HG02759 (cell line): ENCODE measurements around the gene FCSK.
A peak's percentile ranks its signal among the peaks of the same experiment; 100 is the strongest.
"Not testable (repeated sequence)": the region's sequence is repeated elsewhere in the genome, so short reads cannot be mapped to it uniquely, and the experiment has no call there.

Source experiments
- ATAC-seq: cut with Tn5 transposase; IDR thresholded peaks from one replicate; pipeline ENCODE4 v1.9.1; 2021; ENCODE audit warnings: mild to moderate bottlenecking, moderate library complexity; ENCODE audit not compliant: unreplicated experiment

Gene FCSK

DNA sequence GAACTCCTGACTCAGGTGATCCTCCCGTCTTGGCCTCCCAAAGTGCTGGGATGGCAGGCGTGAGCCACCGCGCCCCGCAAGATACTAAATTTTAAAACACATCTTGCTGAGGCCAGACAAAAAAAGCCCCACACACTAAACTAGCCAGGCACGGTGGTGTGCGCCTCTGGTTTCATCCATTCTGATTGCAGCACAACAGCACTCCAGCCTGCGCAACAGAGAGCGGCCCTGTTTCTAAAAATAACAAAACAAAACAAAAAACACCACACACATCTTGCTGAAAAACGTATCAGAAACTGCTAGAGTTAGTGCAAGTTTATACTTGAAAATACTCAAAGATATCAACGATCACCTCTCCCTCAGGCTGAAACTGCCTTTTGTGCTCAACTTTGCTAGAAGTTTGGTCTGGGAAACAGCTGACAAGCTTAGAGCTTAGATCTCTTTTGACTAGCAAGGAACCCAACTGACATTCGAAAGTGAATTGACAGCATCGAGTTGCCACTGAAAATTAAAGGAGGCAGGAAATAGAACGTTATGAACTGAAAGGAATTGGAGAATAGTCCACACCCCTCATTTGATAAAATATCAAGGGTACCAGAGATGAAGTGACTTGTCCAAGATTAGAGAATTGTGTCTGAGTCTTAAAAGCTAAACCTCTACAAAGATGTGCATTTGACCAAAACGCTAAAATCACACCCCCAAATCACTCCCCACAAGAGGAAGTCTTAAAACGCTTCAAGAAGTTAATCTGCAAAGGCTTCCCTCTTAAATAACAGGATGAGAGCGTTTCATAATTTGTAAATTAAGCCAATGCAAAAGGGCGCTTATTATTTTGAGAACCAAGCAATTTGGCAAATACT, 68.1 kb downstream of the FCSK start:
- ATAC-seq = no peak

DNA sequence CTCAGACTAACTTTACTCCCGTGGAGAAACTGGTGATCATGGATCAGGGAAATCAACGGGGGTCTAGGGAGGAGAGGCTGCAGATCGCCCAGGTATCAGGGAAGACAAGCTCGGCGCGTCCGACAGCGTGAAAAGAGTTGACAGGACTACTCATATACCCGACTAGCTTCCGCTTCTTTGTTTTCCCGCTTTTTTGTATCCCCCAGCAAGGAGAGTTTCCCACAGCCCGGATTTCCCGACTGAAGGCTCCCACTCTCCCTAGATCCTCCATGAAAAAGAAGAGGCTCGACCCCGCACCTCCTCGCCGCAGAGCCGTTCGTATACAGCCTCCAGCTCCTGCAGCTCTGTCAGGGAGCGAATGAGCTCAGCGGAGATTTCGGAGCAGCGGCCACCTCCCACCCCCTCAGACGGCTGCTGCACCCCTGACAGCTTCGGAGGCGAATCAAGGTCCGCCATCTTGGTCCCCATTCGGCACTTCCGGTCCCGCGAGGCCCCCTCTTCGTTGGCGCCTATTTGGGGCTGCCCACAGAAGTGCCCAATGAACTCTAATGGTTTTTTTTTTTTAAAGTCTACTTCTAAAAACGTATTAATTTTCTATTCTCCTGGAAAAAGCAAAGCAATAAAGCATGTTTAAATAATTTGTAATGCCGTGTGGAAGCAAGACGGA, 68.8 kb downstream of the FCSK start, which contains the start of gene COG4:
TSS of gene COG4 (minus strand) at position 479 of the 667 bp plus-strand sequence. CDS start at position 468, 11 bp downstream.
- ATAC-seq = peak; percentile 57

DNA sequence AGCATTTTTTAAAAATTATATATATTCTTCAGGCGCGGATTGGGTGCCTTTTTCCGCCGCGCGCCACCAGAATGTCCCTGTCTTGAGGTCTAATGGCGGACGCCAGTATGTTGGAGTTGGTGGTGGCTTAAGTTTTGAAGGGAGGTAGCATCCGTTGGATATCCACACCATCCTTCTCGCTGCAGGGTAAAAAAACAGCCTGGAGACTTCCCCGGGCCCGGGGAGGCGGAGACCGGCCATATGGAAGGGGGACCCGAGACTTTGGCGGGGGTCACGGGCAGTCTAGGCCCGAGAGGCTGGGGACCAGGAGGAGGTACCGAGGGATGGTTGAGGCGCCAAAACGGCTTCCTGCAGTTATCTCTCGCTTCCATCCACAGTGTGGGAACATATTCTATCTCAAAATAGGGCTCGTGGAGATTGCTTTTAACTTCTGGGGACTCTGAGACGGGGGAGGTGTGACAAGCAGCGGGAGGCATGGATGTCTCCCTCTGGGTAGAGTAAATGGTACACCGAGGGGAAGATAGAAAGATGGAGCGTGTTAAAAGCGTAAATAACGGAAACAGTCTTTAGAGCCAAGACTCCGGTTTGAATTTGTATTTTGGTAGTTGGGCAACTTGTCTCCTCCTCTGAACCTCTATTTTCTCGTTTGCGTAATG, 69.5 kb downstream of the FCSK start, which contains the start of gene SF3B3:
TSS of gene SF3B3 (plus strand) at position 74 of the 656 bp plus-strand sequence. CDS start 2,841 bp downstream, outside the sequence.
- peak; percentile 44 for ATAC-seq

DNA sequence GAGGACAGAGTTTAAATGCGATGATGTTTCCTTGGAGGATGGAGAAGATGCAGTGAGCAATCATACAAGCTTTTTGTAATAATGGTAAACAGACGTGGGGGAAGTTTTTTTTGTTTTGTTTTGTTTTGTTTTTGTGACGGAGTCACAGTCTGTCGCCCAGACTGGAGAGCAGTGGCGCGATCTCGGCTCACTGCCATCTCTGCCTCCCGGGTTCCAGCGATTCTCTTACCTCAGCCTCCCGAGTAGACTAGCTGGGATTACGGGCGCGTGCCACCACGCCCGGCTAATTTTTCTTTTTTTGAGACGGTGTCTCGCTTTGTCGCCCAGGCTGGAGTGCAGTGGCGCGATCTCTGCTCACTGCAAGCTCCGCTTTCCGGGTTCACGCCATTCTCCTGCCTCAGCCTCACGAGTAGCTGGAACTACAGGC, 70.0 kb downstream of the FCSK start:
- ATAC-seq = not testable (repeated sequence)

DNA sequence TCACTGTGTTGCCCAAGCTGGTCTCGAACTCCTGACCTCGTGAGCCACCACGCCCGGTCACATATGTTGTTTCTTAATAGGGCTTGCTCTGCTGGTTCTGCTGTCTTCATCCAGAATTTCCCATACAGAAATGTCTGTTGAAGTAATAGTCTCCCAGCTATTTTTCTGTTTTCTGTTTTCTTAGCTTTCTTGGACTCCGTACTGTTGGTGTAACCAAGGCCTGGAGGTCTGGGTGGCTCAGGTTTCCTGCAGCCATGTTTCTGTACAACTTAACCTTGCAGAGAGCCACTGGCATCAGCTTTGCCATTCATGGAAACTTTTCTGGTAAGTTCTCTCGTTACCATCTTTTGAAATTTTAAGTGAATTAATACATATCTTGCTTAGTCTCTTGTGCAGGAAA, 72.0 kb downstream of the FCSK start:
- no peak for ATAC-seq

DNA sequence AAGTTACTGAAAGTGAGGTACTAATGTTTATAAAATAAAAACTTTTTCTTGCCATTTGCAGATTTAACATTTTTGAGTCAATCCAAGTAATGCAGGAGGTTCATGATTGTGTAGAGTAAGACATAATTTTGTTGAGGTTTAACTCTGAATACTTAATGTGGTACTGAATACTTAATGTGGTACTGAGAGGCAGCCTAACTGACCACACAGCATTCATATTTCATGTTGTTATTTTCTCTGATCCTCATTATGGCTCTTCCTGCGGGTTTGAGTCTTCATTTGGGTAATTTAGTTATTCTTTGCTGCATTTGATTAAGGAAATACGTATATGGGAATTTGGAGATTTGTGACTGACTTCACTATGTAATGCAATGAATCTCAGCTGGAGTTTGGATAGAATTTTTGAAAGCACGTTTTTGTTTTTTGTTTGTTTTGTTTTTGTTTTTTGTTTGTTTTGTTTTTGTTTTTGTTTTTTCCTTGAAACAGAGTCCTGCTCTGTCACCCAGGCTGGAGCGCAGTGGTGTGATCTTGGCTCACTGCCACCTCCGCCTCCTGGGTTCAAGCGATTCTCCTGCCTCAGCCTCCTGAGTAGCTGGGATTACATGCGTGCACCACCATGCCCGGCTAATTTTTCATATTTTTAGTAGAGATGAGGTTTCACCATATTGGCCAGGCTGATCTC, 73.1 kb downstream of the FCSK start:
- no peak for ATAC-seq

DNA sequence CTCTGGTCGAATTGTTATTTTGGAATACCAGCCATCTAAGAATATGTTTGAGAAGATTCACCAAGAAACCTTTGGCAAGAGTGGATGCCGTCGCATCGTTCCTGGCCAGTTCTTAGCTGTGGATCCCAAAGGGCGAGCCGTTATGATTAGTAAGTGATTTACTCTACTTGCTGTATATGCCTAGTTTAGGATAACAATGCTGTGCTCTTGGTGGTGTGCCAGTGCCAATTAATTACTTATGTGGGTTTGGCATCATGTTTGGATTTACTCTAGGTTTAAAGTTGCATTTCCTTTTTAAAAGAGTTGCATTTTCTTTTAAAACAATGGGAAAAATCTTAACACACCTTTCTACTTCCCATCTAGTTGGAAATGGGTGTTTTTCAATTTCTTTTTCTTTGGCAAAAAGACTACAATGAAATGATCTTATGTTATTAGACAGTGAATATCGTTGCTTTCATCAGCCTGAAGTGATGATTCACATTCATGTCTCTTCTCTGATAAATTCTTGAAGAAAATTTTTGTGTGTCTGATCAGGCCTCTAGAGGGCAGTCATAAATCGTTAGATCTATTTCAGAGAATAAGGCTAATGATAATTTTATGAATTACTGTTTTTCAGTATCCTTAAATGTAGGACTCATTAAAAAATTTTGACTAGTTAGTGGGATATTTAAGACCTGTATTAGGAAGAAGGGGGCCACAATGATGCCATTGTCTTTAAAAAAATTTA, 74.8 kb downstream of the FCSK start:
- ATAC-seq = no peak
